Measurements from ENCODE around the gene RAB35. TPM values are rescaled to one million over a fixed set of nuclear protein-coding genes. Genes with fewer than 3 reads are reported as not detected.

The RAB35 gene
- total and polyA plus RNA-seq, 2 of the 4 experiments (the other 2 are of a cell fraction), result 32.6 to 49.6 TPM

GRCh38 chr12:120121343-120121742, 4.8 kb upstream of the RAB35 start:
- TF ChIP-seq FOS (IDR thresholded peaks at IDR 0.05; ENCODE audit: low read depth, low read length), result no peak
- TF ChIP-seq RAD21 (IDR thresholded peaks at IDR 0.05; ENCODE audit: low read length), result no peak
- no peak for TF ChIP-seq MXI1 (IDR thresholded peaks at IDR 0.05; ENCODE audit: borderline replicate concordance, low read depth, low read length)
- no peak for TF ChIP-seq POLR2A (IDR thresholded peaks at IDR 0.05; ENCODE audit: low read depth, low read length)
- TF ChIP-seq MAFK (IDR thresholded peaks at IDR 0.05; ENCODE audit: low read depth, low read length), result no peak
- TF ChIP-seq BHLHE40 (IDR thresholded peaks at IDR 0.05; ENCODE audit: low read depth, low read length), result no peak
- TF ChIP-seq RFX5 (IDR thresholded peaks at IDR 0.05; ENCODE audit: low read depth, low read length), result no peak
- no peak for TF ChIP-seq ELK1 (IDR thresholded peaks at IDR 0.05; ENCODE audit: borderline replicate concordance, low read depth, low read length)
- no peak for TF ChIP-seq NFE2L2 (IDR thresholded peaks at IDR 0.05; ENCODE audit: low read depth, low read length)
- TF ChIP-seq CHD1 (IDR thresholded peaks at IDR 0.05; ENCODE audit: low read depth, low read length), result no peak
- no peak for TF ChIP-seq SMC3 (IDR thresholded peaks at IDR 0.05; ENCODE audit: low read depth, low read length)
- TF ChIP-seq USF2 (IDR thresholded peaks at IDR 0.05; ENCODE audit: low read depth, low read length), result no peak
- TF ChIP-seq RCOR1 (IDR thresholded peaks at IDR 0.05; ENCODE audit: insufficient replicate concordance, low read length), result no peak
- TF ChIP-seq CEBPB (IDR thresholded peaks at IDR 0.05; ENCODE audit: low read depth, low read length), result no peak
- TF ChIP-seq CTCF (conservative IDR thresholded peaks at IDR 0.05; ENCODE audit: low read depth, low read length), result no peak
- TF ChIP-seq MAZ (IDR thresholded peaks at IDR 0.05; ENCODE audit: borderline replicate concordance, low read depth, low read length), result no peak
- Histone ChIP-seq H2AK9ac (replicated peaks; ENCODE audit: low read depth, low read length, poor library complexity) (no peak overlapping the region), H3K9ac (ENCODE audit: low read depth, low read length) (no peak overlapping the region), H3K14ac (replicated peaks; ENCODE audit: low read depth, low read length) (peak overlapping the region; percentile 70; the same call in 1 of the 2 replicates), H3K23ac (ENCODE audit: low read depth, low read length) (no peak overlapping the region), H3K27ac (ENCODE audit: insufficient read depth, low read length) (peak overlapping the region; percentile 82; the same call in 1 of the 2 replicates), H3K36me3 (ENCODE audit: control insufficient read depth, insufficient read depth, low read length) (peaks cover 8% of the 10 kb centered on the region), H3K4me1 (ENCODE audit: control insufficient read depth, insufficient read depth, low read length) (peaks cover 16% of the 10 kb centered on the region), H4K91ac (ENCODE audit: insufficient read depth, low read depth, low read length) (peak overlapping the region; percentile 20; the same call in 1 of the 2 replicates), H4K20me1 (ENCODE audit: insufficient read depth, low read length) (peaks cover 19% of the 10 kb centered on the region), H3K18ac (ENCODE audit: low read depth, low read length) (peak overlapping the region; percentile 35; the same call in 1 of the 2 replicates), H3K4me2 (ENCODE audit: low read depth, low read length) (no peak overlapping the region), H3K9me1 (ENCODE audit: insufficient read depth, low read length) (peaks cover 24% of the 10 kb centered on the region), H2BK5ac (ENCODE audit: low read depth, low read length, poor library complexity, severe bottlenecking) (no peak overlapping the region), H2AFZ (replicated peaks; ENCODE audit: low read length, poor library complexity) (no peak overlapping the region), H4K8ac (ENCODE audit: low read depth in 2 of 2, low read length in 2 of 2) (peak overlapping the region in 1 of 2 experiments; percentile 14; a peak in 2 of 4 replicates), H2BK120ac (ENCODE audit: low read depth, low read length) (peak overlapping the region; percentile 33; the same call in 1 of the 2 replicates), H2BK15ac (ENCODE audit: low read depth, low read length) (no peak overlapping the region), H3K27me3 (ENCODE audit: control insufficient read depth, insufficient read depth, low read length) (no peaks in the 10 kb centered on the region), H2BK20ac (ENCODE audit: low read depth, low read length) (peak overlapping the region; percentile 50; the same call in 1 of the 2 replicates), H3K4ac (ENCODE audit: low read depth, low read length) (peak overlapping the region; percentile 69), H2AK5ac (ENCODE audit: low read depth, low read length) (peak overlapping the region; percentile 73; the same call in 1 of the 2 replicates), H3K4me3 (ENCODE audit: insufficient read depth, low read depth, low read length) (no peak overlapping the region), H3K9me3 (ENCODE audit: control insufficient read depth, insufficient read depth, low read length) (no peaks in the 10 kb centered on the region), H4K5ac (ENCODE audit: low read depth, low read length) (no peak overlapping the region; the same call in 1 of the 2 replicates), H3K56ac (ENCODE audit: extremely low read depth, insufficient read depth, low read length) (no peak overlapping the region), H3K79me1 (ENCODE audit: low read depth in 1 of 2, low read length in 2 of 2) (peaks cover 10 to 40% of the 10 kb centered on the region in 2 experiments)
- in situ Hi-C loops (cut with MboI; ENCODE audit: low sequenced_read_pairs) (loop anchor here (25.0 kb wide), 1 partner anchor 1759 kb away; the partner anchor contains the start of gene TAOK3), dilution Hi-C loops (cut with HindIII; ENCODE audit: low sequenced_read_pairs, unreplicated experiment) (no loop called here), intact Hi-C loops (cut with micrococcal nuclease) (no loop called here)
- CTCF ChIA-PET, result no interaction called here
- DNase-seq (no peak), ATAC-seq (ENCODE audit: low read depth) (no peak)
- BruUV-seq (replicated peaks), result no TSS peak
- no CpG with 5 or more reads among the region's 2 CpGs for WGBS, 2 experiments (ENCODE audit: extremely low coverage in 2 of 2, insufficient read length in 1 of 2)
- POLR2A ChIA-PET (ENCODE audit: unreplicated experiment), result no interaction called here

Data from IMR-90 (cell line).